ENCODE measurements around the gene HIP1.

DNA sequence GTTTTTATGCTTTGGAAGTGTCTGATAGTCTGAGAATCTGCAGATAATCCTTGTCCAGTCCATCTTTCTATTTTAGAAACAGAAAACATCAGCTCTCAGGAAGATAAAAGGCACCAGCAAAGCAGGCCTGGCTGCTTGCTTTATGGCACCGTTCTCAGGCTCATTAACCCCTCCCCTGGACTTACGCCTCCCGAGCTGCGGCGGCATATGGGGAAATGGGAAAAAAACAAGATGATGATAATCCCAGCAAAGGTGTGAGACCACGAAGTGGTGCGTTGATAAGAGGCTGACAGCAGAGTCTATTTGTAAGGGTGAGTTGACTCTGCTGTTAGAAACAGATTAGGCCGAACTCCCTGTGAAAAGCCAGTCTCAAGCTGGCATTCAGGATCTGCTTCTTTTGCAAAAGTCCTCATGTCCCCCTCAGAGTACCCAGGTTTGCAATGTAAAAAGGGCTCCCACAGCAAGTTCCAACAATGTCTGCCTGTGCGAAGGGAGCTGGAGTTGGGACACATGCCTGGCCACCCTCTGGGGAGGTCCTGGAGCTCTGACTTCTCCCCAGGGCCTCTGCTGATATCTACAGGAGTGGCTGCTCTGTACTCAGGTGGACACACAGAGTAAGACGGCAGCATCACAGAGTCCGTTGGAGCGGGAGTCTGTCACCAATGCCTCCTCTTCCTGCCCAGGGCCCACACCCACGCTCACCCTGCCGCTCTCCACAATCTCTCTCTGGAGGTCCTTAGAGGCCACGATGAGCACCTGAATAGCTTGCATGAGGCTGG lies 192.3 kb downstream of the HIP1 start:
- TF ChIP-seq POLR2AphosphoS5 (IDR thresholded peaks at IDR 0.05), result no peak
- TF ChIP-seq, protein P1, sequence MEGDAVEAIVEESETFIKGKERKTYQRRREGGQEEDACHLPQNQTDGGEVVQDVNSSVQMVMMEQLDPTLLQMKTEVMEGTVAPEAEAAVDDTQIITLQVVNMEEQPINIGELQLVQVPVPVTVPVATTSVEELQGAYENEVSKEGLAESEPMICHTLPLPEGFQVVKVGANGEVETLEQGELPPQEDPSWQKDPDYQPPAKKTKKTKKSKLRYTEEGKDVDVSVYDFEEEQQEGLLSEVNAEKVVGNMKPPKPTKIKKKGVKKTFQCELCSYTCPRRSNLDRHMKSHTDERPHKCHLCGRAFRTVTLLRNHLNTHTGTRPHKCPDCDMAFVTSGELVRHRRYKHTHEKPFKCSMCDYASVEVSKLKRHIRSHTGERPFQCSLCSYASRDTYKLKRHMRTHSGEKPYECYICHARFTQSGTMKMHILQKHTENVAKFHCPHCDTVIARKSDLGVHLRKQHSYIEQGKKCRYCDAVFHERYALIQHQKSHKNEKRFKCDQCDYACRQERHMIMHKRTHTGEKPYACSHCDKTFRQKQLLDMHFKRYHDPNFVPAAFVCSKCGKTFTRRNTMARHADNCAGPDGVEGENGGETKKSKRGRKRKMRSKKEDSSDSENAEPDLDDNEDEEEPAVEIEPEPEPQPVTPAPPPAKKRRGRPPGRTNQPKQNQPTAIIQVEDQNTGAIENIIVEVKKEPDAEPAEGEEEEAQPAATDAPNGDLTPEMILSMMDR (IDR thresholded peaks at IDR 0.05), result no peak

All from prostate gland (tissue), 2 donors.